Diencephalon (tissue), 1 donor: ENCODE measurements around the gene RND2. TPM values are rescaled to one million over a fixed set of nuclear protein-coding genes. Genes with fewer than 3 reads are reported as not detected.

Source experiments
- total RNA-seq: library from RNA; depleted of rRNA; stranded (reverse); fragments of >200 nt; gene quantifications from one replicate; pipeline ENCODE4 v1.2.3, GENCODE V29; 2014

RND2 gene, protein sequence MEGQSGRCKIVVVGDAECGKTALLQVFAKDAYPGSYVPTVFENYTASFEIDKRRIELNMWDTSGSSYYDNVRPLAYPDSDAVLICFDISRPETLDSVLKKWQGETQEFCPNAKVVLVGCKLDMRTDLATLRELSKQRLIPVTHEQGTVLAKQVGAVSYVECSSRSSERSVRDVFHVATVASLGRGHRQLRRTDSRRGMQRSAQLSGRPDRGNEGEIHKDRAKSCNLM
- total RNA-seq: 28.4 TPM

DNA sequence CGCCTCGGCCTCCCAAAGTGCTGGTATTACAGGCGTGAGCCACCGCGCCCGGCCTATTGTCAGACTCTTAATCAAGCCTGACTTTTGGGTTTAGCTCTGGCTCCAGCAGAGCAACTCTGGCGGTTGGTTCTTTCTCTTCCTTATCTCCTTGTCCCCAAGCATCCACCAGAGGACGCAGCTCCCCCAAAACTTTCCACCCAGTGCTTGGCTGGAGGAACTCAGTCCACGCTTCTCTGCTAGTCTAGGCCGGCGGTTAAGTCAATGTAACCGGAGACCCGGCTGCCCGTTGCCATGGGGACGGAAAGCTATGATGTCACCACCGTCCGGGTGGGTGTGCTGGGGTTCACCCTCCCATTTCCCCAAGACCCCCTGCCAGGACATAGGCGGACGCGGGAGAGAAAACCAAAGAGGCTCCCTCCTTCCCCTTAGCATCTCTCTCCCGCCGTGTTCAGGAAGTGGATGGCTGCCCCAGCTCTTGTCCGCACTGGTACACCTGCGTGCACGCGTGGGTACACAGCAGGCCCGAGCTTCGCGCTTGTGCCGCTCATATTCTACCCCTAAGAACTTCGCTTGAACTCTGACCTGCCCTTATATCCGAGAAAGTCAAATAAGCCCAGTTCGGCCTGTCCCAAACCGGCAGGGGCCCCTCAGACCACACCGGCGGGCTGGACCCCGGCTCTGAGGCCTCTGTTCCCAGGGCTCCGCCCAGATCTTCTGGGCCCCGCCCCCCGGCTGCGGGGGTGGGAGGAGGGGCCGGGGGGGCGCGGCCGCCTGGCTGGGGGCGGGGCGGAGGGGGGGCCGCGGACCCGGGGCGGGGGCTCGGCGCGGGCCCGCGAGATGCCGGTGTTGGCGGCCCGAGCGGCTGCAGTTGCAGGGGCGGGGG lies at the start of gene RND2:
Gene RND2, plus strand, starts transcription at position 825 of the 883 bp plus-strand sequence. CDS start 117 bp downstream, outside the sequence.

DNA sequence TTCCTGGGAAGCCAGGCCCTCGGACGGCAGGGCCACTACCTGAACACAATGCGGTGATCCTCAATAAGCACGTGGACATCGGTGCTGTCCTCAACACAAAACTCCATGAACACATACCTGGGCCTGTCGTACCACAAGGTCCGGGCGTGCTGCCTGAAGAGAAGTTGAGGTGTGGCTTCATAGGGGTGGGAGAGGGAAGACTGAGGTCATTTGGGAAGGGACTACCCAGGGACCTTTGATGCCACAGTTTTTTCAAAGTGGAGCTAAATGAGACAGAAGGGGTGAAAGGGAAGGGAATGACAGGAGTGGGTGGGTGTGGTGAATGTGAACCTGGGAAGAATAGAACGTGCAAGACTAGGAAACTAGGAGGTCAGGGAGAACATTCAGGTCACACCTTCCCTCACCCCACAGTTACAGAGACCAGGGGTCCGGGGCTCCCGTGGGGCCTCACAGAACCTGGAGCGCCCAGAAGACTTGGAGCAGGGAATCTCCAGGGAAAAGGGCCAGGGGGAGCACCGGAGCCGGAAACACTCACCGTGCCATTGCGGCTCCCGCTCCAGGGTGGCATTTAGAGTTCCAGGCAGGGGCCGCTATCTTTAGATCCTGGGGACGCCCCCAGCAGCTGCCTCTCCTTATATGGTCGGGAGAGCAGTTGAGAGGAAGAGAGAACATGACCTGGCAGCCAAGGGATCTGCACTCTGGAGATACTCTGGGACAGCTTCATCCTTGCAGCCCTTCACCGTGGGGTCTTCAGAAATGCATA lies 45.3 kb upstream of the RND2 start, which contains the start of gene PTGES3L:
Gene PTGES3L, minus strand, starts transcription at position 570 of the 763 bp plus-strand sequence. Its CDS starts 27 bp downstream, at position 543.

DNA sequence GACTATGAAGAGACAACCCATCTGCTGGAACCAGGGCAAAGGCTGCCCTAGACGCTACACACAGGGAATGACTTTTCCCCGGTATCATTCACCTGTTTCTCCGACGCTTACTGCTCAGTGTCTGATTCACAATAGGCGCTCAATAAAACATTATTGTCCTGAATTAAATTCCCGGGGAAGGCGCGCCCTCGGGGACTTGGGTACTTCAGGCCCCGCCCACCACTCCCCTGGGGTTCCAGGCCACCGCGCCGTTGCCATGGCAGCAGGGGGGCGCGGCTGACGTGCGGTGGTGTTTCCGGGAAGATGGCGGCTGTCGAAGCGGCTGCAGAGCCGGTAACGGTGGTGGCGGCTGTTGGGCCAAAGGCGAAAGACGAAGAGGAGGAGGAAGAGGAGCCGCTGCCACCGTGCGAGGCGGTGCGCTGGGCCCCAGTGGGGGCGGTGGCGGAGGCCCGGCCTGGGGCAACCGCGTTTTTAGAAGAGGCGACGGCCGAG lies 44.7 kb upstream of the RND2 start, which contains the start of gene RUNDC1:
Gene RUNDC1, plus strand, starts transcription at position 292 of the 492 bp plus-strand sequence. Its CDS starts 12 bp downstream, at position 304.

DNA sequence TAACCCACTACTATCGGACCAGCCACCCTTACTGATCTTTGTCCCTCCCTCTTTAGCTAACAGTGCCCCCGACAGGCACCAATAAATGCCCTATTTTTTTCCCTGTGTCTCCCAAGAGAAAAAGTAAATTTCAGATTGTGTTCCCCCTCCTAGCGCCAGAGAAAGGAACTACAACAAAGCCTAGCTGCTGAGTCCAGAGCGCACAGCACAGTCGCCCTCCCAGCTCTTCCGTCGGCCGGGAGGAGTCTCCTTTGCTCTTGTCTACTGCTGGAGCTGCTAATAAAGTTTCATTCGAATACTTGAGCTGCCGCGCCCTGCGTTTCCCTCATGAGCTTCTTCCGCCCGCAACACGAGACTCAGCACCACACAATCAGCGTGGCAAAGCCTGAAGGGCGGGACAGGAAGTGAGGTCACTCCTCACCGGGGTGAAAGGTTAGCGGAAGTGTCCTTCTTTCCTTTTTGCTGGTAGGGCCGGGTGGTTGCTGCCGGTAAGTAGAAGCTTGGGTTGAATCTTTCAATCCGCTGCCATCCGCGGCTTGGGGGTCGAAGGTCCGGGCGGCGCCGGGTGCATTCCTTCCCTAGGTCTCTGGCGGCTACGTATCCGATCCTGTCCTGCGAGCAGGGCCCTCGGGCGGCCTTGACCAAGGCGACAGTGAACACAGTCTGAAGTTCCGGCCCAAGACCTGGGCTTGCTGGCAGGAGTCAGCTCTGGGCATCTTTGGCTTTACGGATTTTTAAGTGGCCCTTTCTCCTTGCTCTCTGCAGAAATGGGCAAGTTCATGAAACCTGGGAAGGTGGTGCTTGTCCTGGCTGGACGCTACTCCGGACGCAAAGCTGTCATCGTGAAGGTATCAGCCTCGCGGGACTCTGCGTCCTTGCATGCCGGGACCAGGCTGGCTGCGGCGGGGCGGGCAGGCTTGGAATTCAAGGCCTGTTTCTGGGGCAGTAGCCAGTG lies 26.8 kb upstream of the RND2 start, which contains the start of gene RPL27:
Gene RPL27, plus strand, starts transcription at position 436 of the 955 bp plus-strand sequence. Its CDS starts 332 bp downstream, at position 768.

DNA sequence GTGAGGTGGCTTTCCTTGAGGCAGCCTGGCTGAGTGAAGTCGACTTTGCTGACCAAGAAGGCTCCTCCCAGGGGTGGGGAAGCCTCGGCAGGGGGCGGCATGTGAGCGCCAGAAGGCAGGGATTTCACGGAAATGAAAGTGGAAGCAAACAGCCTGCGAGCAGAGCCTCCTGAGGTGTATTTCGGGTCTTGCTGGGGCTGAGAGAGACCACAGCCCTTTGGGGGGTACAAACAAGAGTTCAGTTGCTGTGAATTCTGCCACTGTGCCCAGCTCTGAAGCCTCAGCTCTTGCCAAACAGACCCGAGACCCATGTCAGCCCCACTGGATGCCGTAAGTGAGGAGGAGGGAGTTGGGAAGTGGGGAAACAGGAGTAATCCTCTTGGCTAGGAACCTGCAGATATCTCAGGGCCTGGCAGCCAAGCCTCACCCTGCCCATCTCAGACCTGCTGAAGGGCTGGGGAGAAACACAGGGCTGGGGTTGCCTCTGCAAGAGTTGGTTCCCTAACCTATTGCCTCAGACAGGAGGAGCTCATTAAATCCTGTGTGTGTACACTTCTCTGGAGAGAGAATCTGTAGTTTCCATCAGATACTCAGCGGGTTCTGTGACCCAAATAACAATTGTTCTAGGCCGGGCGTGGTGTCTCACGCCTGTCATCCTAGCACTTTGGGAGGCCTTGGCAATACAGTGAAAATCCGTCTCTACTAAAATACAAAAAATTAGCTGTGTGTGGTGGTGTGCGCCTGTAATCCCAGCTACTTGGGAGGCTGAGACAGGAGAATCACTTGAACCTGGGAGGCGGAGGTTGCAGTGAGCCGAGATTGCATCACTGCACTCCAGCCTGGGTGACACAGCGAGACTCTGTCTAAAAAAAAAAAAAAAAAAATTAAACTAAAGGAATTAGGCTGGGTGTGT lies 18.1 kb upstream of the RND2 start, which contains the start of gene IFI35:
Gene IFI35, plus strand, starts transcription at position 146 of the 913 bp plus-strand sequence. Its CDS starts 164 bp downstream, at position 310.

DNA sequence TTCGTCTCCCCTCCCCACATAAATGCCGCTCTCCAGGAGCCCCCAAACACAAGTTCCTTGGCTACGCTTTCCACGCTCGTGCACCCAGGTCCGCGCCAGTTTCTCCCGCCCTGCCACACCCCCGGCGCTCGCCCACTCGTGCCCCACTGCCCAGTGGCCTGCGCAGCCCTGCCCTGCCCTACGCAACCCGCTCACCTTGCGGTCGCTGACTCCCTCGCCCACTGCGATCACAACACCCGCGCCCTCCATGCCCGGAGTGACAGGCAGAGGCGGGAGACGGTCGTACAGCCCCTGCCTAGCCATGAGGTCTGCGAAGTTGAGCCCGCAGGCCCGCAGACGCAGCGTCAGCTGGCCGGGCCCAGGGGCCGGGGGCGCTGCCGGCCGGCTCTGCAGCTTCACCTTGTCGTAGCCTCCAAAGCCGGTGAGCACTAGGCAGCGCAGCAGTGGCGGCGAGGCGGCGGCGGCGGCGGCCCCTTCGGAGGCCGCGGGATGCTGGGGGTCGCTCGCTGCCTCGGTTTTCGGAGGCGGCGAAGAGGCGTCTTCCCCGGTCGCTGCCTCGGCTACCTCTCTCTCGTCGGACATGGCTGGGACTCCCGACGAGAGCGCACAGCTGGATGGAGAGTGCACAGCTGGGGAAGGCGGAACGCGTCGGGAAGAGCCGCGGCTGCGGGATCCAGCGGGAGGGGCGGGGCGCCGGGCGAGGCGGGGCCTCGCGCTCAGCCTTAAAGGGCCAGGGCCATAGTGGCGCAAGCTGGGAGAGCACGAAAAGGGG lies 3.1 kb upstream of the RND2 start, which contains the start of gene VAT1:
Gene VAT1, minus strand, starts transcription at position 645 of the 772 bp plus-strand sequence. Its CDS starts 63 bp downstream, at position 582.

Other genes starting within 250 kb of the RND2 start
- 0.69 TPM for gene WNK4, start 244.6 kb upstream of the RND2 start, total RNA-seq
- gene COA3, start 226.5 kb upstream of the RND2 start, total RNA-seq: 99.9 TPM
- 0.92 TPM for gene CNTD1, start 226.4 kb upstream of the RND2 start, total RNA-seq
- gene BECN1, start 200.9 kb upstream of the RND2 start, total RNA-seq: 73.1 TPM
- gene PSME3, start 191.8 kb upstream of the RND2 start, total RNA-seq: 55.1 TPM
- 1.2 TPM for gene AOC2, start 180.7 kb upstream of the RND2 start, total RNA-seq
- gene AOC3, start 174.0 kb upstream of the RND2 start, total RNA-seq: 0.46 TPM
- gene G6PC1, start 124.4 kb upstream of the RND2 start, total RNA-seq: under 0.01 TPM
- gene AARSD1, start 60.8 kb upstream of the RND2 start, total RNA-seq: 29.1 TPM
- gene PTGES3L, start 45.2 kb upstream of the RND2 start, total RNA-seq: 3.7 TPM
- 21.2 TPM for gene RUNDC1, start 44.7 kb upstream of the RND2 start, total RNA-seq
- 935 TPM for gene RPL27, start 26.8 kb upstream of the RND2 start, total RNA-seq
- gene IFI35, start 18.4 kb upstream of the RND2 start, total RNA-seq: 4.8 TPM
- 172 TPM for gene VAT1, start 2.8 kb upstream of the RND2 start, total RNA-seq
- 15.2 TPM for gene BRCA1, start 100.1 kb downstream of the RND2 start, total RNA-seq
- 81.0 TPM for gene NBR1, start 146.0 kb downstream of the RND2 start, total RNA-seq
- gene TMEM106A, start 186.6 kb downstream of the RND2 start, total RNA-seq: 0.92 TPM
- not detected for gene CCDC200, start 203.4 kb downstream of the RND2 start, total RNA-seq
- not detected for gene RNU2-1, start 208.7 kb downstream of the RND2 start, total RNA-seq